ENCODE data around the gene GJA5. TPM values are rescaled to one million over a fixed set of nuclear protein-coding genes. Genes with fewer than 3 reads are reported as not detected.

The GJA5 gene
- total and polyA plus RNA-seq, 2 donors (not counting 3 experiments of a cell fraction or from before 2014, with no cell fraction given), result 0.55 to 5.9 TPM

- FAIRE-seq (no peak), DNase-seq (ENCODE audit: low read depth, low spot score) (no peak)
- peaks cover 0 to 1% of the 10 kb centered on the region in 2 experiments for H3K27me3 ChIP-seq (ENCODE audit: control insufficient read depth in 2 of 2, insufficient read depth in 2 of 2, low read length in 2 of 2)
- H3K4me3 ChIP-seq (replicated peaks in 1 of 3; ENCODE audit: insufficient read depth in 1 of 3, low read depth in 1 of 3, low read length in 3 of 3), result no peak overlapping the region
- no TSS peak for BruUV-seq (replicated peaks)
- dilution Hi-C loops (cut with MboI; ENCODE audit: extremely low pct_ligation_motif_present, low sequenced_read_pairs) (no loop called here), intact Hi-C loops (cut with micrococcal nuclease) (no loop called here)
- H4K20me1 ChIP-seq (replicated peaks; ENCODE audit: control insufficient read depth, extremely low read depth, insufficient read depth, low read length), result no peaks in the 10 kb centered on the region
- peaks cover 19% of the 10 kb centered on the region for H3K4me1 ChIP-seq (ENCODE audit: control insufficient read depth, extremely low read depth, insufficient read depth, low read length)
- no peaks in the 10 kb centered on the region for H3K36me3 ChIP-seq (ENCODE audit: control insufficient read depth in 2 of 2, extremely low read depth in 1 of 2, insufficient read depth in 2 of 2, low read length in 2 of 2)
- no peaks in the 10 kb centered on the region for H3K9me1 ChIP-seq (replicated peaks; ENCODE audit: control insufficient read depth, extremely low read depth, insufficient read depth, low read length)
- H3K79me2 ChIP-seq (ENCODE audit: control insufficient read depth, insufficient read depth, low read length), result no peaks in the 10 kb centered on the region
- no peak overlapping the region for H3K4me2 ChIP-seq (ENCODE audit: insufficient read depth, low read length)
- H3K27ac ChIP-seq (ENCODE audit: insufficient read depth, low read depth, low read length), result no peak overlapping the region
- CTCF ChIA-PET, result interaction anchor here (1.9 to 3.3 kb wide), 2 partner anchors 10 to 11 kb away, joined by 4 to 20 read pairs; no protein-coding TSS in a partner anchor
- no peaks in the 10 kb centered on the region for H3K9me3 ChIP-seq (replicated peaks; ENCODE audit: control insufficient read depth, insufficient read depth, low read length)
- TF ChIP-seq POLR2A (IDR thresholded peaks at IDR 0.05; ENCODE audit: low read depth, low read length) (no peak), EZH2 (IDR thresholded peaks at IDR 0.05; ENCODE audit: borderline replicate concordance, low read depth, low read length, severe bottlenecking) (no peak), CTCF (IDR thresholded peaks at IDR 0.05; ENCODE audit: extremely low read depth in 1 of 2, insufficient read depth in 1 of 2, low read depth in 1 of 2, low read length in 2 of 2) (no peak), MYC (IDR thresholded peaks at IDR 0.05; ENCODE audit: low read depth, low read length) (no peak)
- H2AFZ ChIP-seq (ENCODE audit: low read depth, low read length), result no peak overlapping the region
- no peak overlapping the region for H3K9ac ChIP-seq (replicated peaks; ENCODE audit: extremely low read depth, insufficient read depth, low read length)
- POLR2A ChIA-PET, result no interaction called here
Observed at GRCh38 chr1:147791876-147792275, 31.5 kb upstream of the GJA5 start.

GRCh38 chr1:147787765-147788164, 27.4 kb upstream of the GJA5 start:
- no peaks in the 10 kb centered on the region for H3K4me1 ChIP-seq (ENCODE audit: control insufficient read depth, extremely low read depth, insufficient read depth, low read length)
- no peak overlapping the region for H3K27ac ChIP-seq (ENCODE audit: insufficient read depth, low read depth, low read length)
- intact Hi-C loops (cut with micrococcal nuclease), result no loop called here
- H3K9ac ChIP-seq (replicated peaks; ENCODE audit: extremely low read depth, insufficient read depth, low read length), result no peak overlapping the region
- no peaks in the 10 kb centered on the region for H3K9me1 ChIP-seq (replicated peaks; ENCODE audit: control insufficient read depth, extremely low read depth, insufficient read depth, low read length)
- TF ChIP-seq FOS (IDR thresholded peaks at IDR 0.05; ENCODE audit: borderline replicate concordance, insufficient read depth, low read length), result no peak
- TF ChIP-seq POLR2AphosphoS5 (IDR thresholded peaks at IDR 0.05; ENCODE audit: insufficient read depth, low read depth, low read length), result no peak
- no peak for TF ChIP-seq JUN (IDR thresholded peaks at IDR 0.05; ENCODE audit: borderline replicate concordance, insufficient read depth, insufficient read length, low read depth)
- no peak for TF ChIP-seq CTCF (IDR thresholded peaks at IDR 0.05; ENCODE audit: extremely low read depth in 1 of 2, insufficient read depth in 1 of 2, low read depth in 1 of 2, low read length in 2 of 2)
- TF ChIP-seq MYC (IDR thresholded peaks at IDR 0.05; ENCODE audit: low read depth, low read length), result no peak
- TF ChIP-seq EZH2 (IDR thresholded peaks at IDR 0.05; ENCODE audit: borderline replicate concordance, low read depth, low read length, severe bottlenecking), result no peak
- TF ChIP-seq GATA2 (IDR thresholded peaks at IDR 0.05; ENCODE audit: insufficient read depth, insufficient read length, low read depth, low read length), result no peak
- no TSS peak for BruUV-seq (replicated peaks)
- H4K20me1 ChIP-seq (replicated peaks; ENCODE audit: control insufficient read depth, extremely low read depth, insufficient read depth, low read length), result no peaks in the 10 kb centered on the region
- dilution Hi-C loops (cut with MboI; ENCODE audit: extremely low pct_ligation_motif_present, low sequenced_read_pairs), result no loop called here
- H3K4me2 ChIP-seq (ENCODE audit: insufficient read depth, low read length), result no peak overlapping the region
- H2AFZ ChIP-seq (ENCODE audit: low read depth, low read length), result no peak overlapping the region
- H3K4me3 ChIP-seq (replicated peaks in 1 of 3; ENCODE audit: insufficient read depth in 1 of 3, low read depth in 1 of 3, low read length in 3 of 3), result no peak overlapping the region
- no peaks in the 10 kb centered on the region for H3K79me2 ChIP-seq (ENCODE audit: control insufficient read depth, insufficient read depth, low read length)
- CTCF ChIA-PET, result interaction anchor here (1.2 kb wide), 1 partner anchor 105 kb away, joined by 3 read pairs; no protein-coding TSS in a partner anchor
- POLR2A ChIA-PET, result no interaction called here
- no peak for FAIRE-seq
- no peaks in the 10 kb centered on the region for H3K9me3 ChIP-seq (replicated peaks; ENCODE audit: control insufficient read depth, insufficient read depth, low read length)
- H3K36me3 ChIP-seq (ENCODE audit: control insufficient read depth in 2 of 2, extremely low read depth in 1 of 2, insufficient read depth in 2 of 2, low read length in 2 of 2), result no peaks in the 10 kb centered on the region
- H3K27me3 ChIP-seq (ENCODE audit: control insufficient read depth in 2 of 2, insufficient read depth in 2 of 2, low read length in 2 of 2), result peaks cover 7 to 10% of the 10 kb centered on the region in 2 experiments
- no peak for DNase-seq (ENCODE audit: low read depth, low spot score)
